HL-60 (cell line): ENCODE data around the gene EXOC7.

Experiments used
- DNase-seq, 2 experiments: peaks; one replicate each; pipeline ENCODE4 v3.0.0-alpha.2; 2010 to 2020; ENCODE audit warnings: low read depth in 1 of 2, low spot score in 1 of 2
- H3K27ac ChIP-seq: fragments of 250-450 bp; sonication (Bioruptor Pico); replicated peaks from 2 replicates; pipeline ENCODE4 v1.5.1; 2020; ENCODE audit warnings: mild to moderate bottlenecking, moderate library complexity
- H3K27me3 ChIP-seq: fragments of 250-450 bp; sonication (Bioruptor Pico); 2 replicates; pipeline ENCODE4 v1.5.1; 2021; ENCODE audit warnings: mild to moderate bottlenecking, moderate library complexity; ENCODE audit not compliant: insufficient read depth, poor library complexity, severe bottlenecking
- H3K4me3 ChIP-seq: replicated peaks from 2 replicates; pipeline ENCODE4 v1.5.1; 2011; ENCODE audit warnings: mild to moderate bottlenecking, control low read depth, low read length; ENCODE audit not compliant: insufficient read depth
- GABPA ChIP-seq: IDR thresholded peaks from 2 replicates; pipeline ENCODE4 v1.6.1; 2012; ENCODE audit warnings: low read depth
- POLR2AphosphoS5 ChIP-seq: IDR thresholded peaks from 2 replicates; pipeline ENCODE4 v1.6.1; 2012; ENCODE audit warnings: low read depth
- SPI1 ChIP-seq: IDR thresholded peaks from 2 replicates; pipeline ENCODE4 v1.6.1; 2012; ENCODE audit warnings: low read depth, mild to moderate bottlenecking, borderline replicate concordance
- TF ChIP-seq, protein P1 (sequence below): IDR thresholded peaks from one replicate; pipeline ENCODE4 v1.5.1; 2011; ENCODE audit warnings: low read length, control low read depth, inconsistent platforms; ENCODE audit not compliant: insufficient read depth
- TF ChIP-seq, protein P2 (sequence below): IDR thresholded peaks from 2 replicates; pipeline ENCODE4 v1.6.1; 2012; ENCODE audit warnings: low read depth; ENCODE audit not compliant: insufficient replicate concordance

EXOC7 gene

DNA sequence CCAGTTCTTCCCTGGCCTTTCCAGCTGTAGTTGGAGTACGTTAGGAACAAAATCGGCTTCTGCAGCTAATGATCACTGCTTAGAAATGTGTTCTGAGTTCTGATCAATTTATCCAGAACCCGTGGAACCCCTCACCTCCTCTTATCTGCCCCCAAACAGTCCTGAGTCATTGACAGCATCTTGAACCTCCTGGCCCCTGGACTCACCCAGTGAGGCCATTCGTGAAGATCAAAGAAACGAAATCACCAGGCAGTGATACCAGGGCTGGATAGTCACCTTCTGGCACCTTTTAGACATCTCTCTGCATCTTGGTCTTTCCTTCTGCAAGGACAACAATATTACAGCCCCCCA is 17.0 kb upstream of the EXOC7 start:
- no peaks in the 10 kb centered on the region for H3K27me3 ChIP-seq
- no peak overlapping the region for H3K27ac ChIP-seq
- no peak for DNase-seq
- TF ChIP-seq POLR2AphosphoS5 (no peak), GABPA (no peak), SPI1 (no peak)
- TF ChIP-seq, protein P1, sequence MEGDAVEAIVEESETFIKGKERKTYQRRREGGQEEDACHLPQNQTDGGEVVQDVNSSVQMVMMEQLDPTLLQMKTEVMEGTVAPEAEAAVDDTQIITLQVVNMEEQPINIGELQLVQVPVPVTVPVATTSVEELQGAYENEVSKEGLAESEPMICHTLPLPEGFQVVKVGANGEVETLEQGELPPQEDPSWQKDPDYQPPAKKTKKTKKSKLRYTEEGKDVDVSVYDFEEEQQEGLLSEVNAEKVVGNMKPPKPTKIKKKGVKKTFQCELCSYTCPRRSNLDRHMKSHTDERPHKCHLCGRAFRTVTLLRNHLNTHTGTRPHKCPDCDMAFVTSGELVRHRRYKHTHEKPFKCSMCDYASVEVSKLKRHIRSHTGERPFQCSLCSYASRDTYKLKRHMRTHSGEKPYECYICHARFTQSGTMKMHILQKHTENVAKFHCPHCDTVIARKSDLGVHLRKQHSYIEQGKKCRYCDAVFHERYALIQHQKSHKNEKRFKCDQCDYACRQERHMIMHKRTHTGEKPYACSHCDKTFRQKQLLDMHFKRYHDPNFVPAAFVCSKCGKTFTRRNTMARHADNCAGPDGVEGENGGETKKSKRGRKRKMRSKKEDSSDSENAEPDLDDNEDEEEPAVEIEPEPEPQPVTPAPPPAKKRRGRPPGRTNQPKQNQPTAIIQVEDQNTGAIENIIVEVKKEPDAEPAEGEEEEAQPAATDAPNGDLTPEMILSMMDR, result no peak
- TF ChIP-seq, protein P2, sequence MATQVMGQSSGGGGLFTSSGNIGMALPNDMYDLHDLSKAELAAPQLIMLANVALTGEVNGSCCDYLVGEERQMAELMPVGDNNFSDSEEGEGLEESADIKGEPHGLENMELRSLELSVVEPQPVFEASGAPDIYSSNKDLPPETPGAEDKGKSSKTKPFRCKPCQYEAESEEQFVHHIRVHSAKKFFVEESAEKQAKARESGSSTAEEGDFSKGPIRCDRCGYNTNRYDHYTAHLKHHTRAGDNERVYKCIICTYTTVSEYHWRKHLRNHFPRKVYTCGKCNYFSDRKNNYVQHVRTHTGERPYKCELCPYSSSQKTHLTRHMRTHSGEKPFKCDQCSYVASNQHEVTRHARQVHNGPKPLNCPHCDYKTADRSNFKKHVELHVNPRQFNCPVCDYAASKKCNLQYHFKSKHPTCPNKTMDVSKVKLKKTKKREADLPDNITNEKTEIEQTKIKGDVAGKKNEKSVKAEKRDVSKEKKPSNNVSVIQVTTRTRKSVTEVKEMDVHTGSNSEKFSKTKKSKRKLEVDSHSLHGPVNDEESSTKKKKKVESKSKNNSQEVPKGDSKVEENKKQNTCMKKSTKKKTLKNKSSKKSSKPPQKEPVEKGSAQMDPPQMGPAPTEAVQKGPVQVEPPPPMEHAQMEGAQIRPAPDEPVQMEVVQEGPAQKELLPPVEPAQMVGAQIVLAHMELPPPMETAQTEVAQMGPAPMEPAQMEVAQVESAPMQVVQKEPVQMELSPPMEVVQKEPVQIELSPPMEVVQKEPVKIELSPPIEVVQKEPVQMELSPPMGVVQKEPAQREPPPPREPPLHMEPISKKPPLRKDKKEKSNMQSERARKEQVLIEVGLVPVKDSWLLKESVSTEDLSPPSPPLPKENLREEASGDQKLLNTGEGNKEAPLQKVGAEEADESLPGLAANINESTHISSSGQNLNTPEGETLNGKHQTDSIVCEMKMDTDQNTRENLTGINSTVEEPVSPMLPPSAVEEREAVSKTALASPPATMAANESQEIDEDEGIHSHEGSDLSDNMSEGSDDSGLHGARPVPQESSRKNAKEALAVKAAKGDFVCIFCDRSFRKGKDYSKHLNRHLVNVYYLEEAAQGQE, result no peak
- no peak overlapping the region for H3K4me3 ChIP-seq

DNA sequence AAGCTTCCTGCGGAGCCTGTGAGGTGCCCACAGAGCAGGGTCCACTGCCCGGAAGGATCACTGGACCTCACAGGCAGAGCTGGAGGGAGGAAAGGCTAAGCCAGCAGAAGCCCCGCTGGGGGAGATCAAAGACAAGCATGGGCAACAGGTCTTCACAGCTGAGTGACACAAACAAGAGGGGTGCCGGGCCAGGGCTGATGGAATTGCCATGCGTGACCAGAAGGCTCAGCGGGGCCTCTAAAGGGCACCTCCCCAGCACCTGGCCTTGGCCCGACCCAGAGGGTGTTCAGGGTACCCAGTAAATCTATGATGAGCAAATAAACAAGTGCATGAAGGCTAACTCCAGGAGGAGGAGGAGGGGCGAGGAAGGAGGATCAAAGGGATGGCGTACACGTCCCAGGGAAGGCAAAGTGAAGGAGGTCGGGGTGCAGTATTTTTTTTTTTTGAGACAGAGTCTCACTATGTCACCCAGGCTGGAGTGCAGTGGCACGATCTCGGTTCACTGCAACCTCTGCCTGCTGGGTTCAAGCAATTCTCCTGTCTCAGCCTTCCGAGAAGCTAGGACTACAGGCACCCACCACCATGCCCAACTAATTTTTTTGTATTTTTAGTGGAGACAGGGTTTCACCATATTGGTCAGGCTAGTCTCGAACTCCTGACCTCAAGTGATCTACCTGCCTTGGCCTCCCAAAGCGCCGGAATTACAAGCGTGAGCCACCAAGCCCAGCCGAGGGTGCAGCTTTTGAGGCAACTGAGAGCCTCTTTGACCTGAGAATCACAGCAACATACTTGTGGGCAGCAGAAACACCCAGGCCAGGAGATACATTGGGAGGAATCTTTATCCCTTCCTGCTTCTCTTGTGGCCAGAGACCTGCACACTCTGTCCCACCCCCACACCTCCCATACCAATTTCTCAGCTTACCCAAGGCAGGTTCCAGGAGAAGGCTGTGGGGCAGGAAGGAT is 16.1 kb upstream of the EXOC7 start:
- TF ChIP-seq, protein P2, result no peak
- no peak for TF ChIP-seq POLR2AphosphoS5
- TF ChIP-seq, protein P1, result no peak
- no peak for TF ChIP-seq GABPA
- TF ChIP-seq SPI1, result no peak
- no peak for DNase-seq
- Histone ChIP-seq H3K4me3 (no peak overlapping the region), H3K27me3 (no peaks in the 10 kb centered on the region), H3K27ac (no peak overlapping the region)

DNA sequence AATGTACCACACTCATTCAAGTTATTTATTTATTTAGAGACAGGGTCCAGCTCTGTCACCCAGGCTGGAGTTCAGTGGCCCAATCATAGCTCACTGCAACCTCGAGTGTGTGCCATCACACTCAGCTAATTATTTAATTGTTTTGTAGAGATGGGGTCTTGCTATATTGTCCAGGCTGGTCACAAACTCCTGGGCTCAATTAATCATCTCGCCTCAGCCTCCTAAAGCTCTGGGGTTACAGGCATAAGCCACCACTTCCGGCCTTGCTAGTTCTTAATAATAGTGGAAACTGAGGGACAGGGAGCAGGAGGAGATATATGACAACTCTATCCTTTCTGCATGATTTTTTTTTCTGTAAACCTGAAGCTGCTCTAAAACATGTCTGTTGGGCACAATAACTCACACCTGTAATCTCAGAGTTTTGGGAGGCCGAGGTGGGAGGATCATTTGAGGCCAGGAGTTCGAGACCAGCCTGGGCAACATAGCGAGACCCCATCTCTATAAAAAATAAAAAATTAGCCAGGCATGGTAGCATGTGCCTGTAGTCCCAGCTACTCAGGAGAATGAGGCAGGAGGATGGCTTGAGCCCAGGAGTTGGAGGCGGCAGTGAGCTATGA is 11.7 kb upstream of the EXOC7 start:
- H3K4me3 ChIP-seq, result no peak overlapping the region
- H3K27me3 ChIP-seq, result no peaks in the 10 kb centered on the region
- no peak for DNase-seq
- no peak overlapping the region for H3K27ac ChIP-seq
- TF ChIP-seq, protein P2, result no peak
- TF ChIP-seq GABPA, result no peak
- TF ChIP-seq, protein P1, result no peak
